OCI-M2 (cell line): ENCODE data around the gene CCNT1.
"Not testable (repeated sequence)": the region's sequence is repeated elsewhere in the genome, so short reads cannot be mapped to it uniquely, and the experiment has no call there.

Experiments used
- DNase-seq: peaks from one replicate; lab custom pipeline; 2025; ENCODE audit not compliant: unreplicated experiment; lab: John Stamatoyannopoulos, UW

Gene CCNT1

DNA sequence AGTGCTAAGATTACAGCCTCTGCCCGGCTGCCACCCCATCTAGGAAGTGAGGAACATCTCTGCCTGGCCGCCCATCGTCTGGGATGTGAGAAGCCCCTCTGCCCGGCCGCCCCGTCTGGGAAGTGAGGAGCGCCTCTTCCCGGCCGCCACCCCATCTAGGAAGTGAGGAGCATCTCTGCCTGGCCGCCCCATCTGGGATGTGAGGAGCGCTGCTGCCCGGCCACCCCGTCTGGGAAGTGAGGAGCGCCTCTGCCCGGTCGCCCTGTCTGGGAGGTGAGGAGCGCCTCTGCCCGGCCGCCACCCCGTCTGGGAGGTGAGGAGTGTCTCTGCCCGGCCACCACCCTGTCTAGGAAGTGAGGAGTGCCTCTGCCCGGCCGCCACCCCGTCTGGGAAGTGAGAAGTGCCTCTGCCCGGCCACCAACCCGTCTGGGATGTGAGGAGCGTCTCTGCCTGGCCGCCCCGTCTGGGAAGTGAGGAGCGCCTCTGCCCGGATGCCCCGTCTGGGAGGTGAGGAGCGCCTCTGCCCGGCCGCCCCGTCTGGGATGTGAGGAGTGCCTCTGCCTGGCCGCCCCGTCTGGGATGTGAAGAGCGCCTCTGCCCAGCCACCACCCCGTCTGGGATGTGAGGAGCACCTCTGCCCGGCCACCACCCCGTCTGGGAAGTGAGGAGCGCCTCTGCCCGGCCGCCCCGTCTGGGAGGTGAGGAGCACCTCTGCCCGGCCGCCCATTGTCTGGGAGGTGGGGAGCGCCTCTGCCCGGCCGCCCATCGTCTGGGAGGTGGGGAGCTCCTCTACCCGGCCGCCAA is 74.6 kb downstream of the CCNT1 start:
- not testable (repeated sequence) for DNase-seq

DNA sequence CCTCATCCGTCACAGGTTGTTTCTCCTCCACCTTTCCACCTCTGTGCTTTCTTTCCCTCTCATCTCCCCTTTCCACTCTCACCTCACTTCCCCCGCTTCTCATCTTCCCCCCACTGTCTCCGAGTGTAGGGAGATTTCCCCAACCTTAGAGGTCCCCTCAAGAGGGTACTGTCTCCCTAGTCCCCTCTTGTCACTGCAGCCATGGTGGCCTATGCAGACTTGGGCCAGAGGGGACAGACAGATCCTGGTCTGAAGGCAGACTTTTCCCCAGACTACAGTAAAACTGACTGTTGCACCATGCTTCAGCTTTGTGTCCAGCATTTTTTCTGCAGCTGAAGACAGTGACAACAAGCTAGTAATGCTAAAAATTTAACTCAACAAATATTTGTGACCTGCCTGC is 75.7 kb downstream of the CCNT1 start:
- no peak for DNase-seq

DNA sequence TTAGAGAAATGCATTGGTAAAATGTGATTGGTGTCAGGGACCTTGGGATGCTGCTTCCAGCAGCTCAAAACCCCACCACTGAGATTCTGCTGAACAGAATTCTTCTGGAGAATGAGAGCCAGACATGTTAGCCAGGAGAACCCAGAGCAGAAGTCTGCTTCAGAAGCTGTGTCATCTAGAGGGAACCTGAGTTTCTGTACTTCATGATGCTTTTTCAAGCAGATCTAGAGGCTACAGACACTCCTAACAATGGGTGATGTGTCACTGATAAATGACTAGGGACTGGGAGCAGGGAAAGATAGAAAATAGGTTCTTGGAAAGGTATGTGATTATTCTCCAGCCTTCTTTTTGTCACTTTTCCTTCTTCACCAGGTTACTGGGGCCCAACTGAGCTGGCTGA is 76.1 kb downstream of the CCNT1 start:
- no peak for DNase-seq
